Right lobe of liver (tissue), 6 donors: Measurements from ENCODE around the gene AARS2. TPM values are rescaled to one million over a fixed set of nuclear protein-coding genes. Genes with fewer than 3 reads are reported as not detected.

ENCODE experiments used
- ATAC-seq, 4 donors: fragments of 200-7000 bp; cut with Tn5 transposase; one replicate each; pipeline ENCODE4 v1.9.1; 2020; ENCODE audit warnings: mild to moderate bottlenecking in 4 of 4, moderate library complexity in 4 of 4
- DNase-seq, 3 donors: peaks; one replicate each; pipeline ENCODE4 v3.0.0-alpha.2; 2020
- H3K27ac ChIP-seq, 3 donors: fragments of 200-600 bp; one replicate each; pipeline ENCODE4 v1.8.0; 2022
- H3K27me3 ChIP-seq, 2 donors: fragments of 200-600 bp; one replicate each; pipeline ENCODE4 v1.8.0; 2022
- H3K36me3 ChIP-seq, 4 donors: fragments of 200-600 bp; sonication (generic) in 1 of 4; one replicate each; pipeline versions ENCODE4 v1.5.1 to v1.8.0; 2017 to 2022; ENCODE audit warnings: control low read depth in 1 of 4
- H3K4me1 ChIP-seq, 4 donors: fragments of 200-600 bp; sonication (generic) in 1 of 4; one replicate each; pipeline versions ENCODE4 v1.5.1 to v1.8.0; 2017 to 2022; ENCODE audit warnings: control low read depth in 1 of 4
- H3K4me3 ChIP-seq, 3 donors: fragments of 200-600 bp; one replicate each; pipeline ENCODE4 v1.8.0; 2022
- H3K9me3 ChIP-seq, 4 donors: fragments of 200-600 bp; sonication (generic) in 1 of 4; one replicate each; pipeline versions ENCODE4 v1.5.1 to v1.8.0; 2017 to 2022; ENCODE audit warnings: control low read depth in 1 of 4
- POLR2A ChIP-seq: fragments of 450-650 bp; IDR thresholded peaks from one replicate; pipeline ENCODE4 v1.6.1; 2017; ENCODE audit warnings: antibody characterized with exemption, mild to moderate bottlenecking
- WGBS: methylation state at CpG from one replicate; pipeline ENCODE4 v1.1.6; 2018; ENCODE audit warnings: low coverage, low lambda C conversion rate; ENCODE audit not compliant: insufficient coverage; ENCODE audit errors: missing lambda C conversion rate; 5-methylcytosine and 5-hydroxymethylcytosine counted together
- intact Hi-C, 2 donors: fragments of 100-400 bp; cut with DNase I; formaldehyde crosslinking; loops; one replicate each; pipeline versions ENCODE4 v1.11.2 to v1.14.1; 2022
- total RNA-seq, 6 experiments: library from RNA; depleted of rRNA in 2 of 6; stranded (reverse); fragments of >200 nt in 2 of 6; fragmentation: NEBNext Ultra II Directional in 3 of 6; extraction: Animal tissue kit (Norgen Biotek cat#: 25700) in 3 of 6; gene quantifications; one replicate each; pipeline versions ENCODE4 v1.1.0 to v1.2.4, GENCODE V29; 2016 to 2023
- TF ChIP-seq, protein P1 (sequence below), 4 donors: fragments of 200-600 bp in 3 of 4; fragments of 450-650 bp in 1 of 4; IDR thresholded peaks; one replicate each; pipeline versions ENCODE4 v1.5.1 to v1.8.0; 2016 to 2022; ENCODE audit warnings: antibody characterized with exemption in 4 of 4, mild to moderate bottlenecking in 2 of 4
- donor health status: DM: no; HTN: yes; CAD: no.
- donor health status: DM: no; HTN: no; CAD: no.
- donor health status: DM: no; HTN: no; CAD: no.
- donor health status: DM: no; HTN: yes; CAD: no.
- donor health status: DM: no; HTN: yes; CAD: no.

AARS2 gene
- total RNA-seq, 6 experiments from 2014 or later: 5.5 to 9.8 (median 7.0) TPM

DNA sequence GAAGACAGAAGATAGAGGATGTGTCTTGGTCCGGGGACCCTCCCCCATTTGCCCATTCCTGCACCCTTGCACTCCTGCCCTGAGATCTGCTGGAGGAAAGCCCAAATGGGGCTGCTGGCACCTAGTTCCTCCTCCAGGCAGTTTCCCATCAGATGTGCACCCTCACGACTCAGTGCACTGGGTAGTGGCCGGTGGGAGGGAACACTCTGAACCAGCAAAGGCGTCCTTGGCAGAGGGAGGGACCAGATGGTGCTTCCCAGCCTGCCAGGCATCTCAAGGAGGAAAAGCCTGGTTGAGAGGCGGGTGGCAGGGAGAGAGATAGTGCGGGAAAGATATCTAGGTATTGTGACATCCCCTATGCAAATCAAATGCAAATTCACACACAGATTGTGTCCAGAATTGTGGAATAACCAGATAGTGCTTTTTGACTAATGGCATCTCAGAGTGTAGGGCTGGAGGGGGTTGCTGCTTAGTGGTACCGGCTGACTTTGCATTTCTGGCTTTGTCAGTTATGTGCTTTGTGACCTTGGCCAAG is 23.4 kb downstream of the AARS2 start:
- 28% methylated on average over 5 of the region's 7 CpGs for WGBS
- no peak for TF ChIP-seq POLR2A
- TF ChIP-seq, protein P1, sequence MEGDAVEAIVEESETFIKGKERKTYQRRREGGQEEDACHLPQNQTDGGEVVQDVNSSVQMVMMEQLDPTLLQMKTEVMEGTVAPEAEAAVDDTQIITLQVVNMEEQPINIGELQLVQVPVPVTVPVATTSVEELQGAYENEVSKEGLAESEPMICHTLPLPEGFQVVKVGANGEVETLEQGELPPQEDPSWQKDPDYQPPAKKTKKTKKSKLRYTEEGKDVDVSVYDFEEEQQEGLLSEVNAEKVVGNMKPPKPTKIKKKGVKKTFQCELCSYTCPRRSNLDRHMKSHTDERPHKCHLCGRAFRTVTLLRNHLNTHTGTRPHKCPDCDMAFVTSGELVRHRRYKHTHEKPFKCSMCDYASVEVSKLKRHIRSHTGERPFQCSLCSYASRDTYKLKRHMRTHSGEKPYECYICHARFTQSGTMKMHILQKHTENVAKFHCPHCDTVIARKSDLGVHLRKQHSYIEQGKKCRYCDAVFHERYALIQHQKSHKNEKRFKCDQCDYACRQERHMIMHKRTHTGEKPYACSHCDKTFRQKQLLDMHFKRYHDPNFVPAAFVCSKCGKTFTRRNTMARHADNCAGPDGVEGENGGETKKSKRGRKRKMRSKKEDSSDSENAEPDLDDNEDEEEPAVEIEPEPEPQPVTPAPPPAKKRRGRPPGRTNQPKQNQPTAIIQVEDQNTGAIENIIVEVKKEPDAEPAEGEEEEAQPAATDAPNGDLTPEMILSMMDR (IDR thresholded peaks at IDR 0.05): no peak
- H3K27ac ChIP-seq: no peak overlapping the region
- no peaks in the 10 kb centered on the region for H3K4me1 ChIP-seq
- no peaks in the 10 kb centered on the region for H3K9me3 ChIP-seq
- no peaks in the 10 kb centered on the region for H3K27me3 ChIP-seq
- H3K4me3 ChIP-seq: no peak overlapping the region
- H3K36me3 ChIP-seq: no peaks in the 10 kb centered on the region
- intact Hi-C loops: no loop called here
- ATAC-seq: no peak
- DNase-seq: no peak

DNA sequence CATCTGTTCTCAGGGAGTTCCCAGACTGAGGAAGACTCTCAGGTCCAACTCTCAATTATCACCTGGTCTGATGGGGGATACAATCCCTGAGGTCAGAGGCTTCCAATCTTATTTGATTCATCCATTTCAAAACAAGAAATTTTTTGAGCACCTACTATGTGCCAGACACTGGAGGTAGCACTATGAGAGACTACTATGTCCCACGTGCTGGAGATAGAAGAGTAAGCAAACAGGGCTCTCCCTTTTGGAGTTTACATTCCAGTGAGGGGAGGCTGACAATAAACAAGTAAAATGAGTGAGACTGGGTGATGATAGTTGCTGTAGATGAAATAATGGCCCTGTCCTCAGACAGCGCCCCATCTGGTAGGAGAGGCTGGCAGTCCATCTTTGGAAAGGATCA is 26.4 kb downstream of the AARS2 start:
- no peaks in the 10 kb centered on the region for H3K9me3 ChIP-seq
- no peaks in the 10 kb centered on the region for H3K36me3 ChIP-seq
- H3K27me3 ChIP-seq: no peaks in the 10 kb centered on the region
- ATAC-seq: no peak
- no peak overlapping the region for H3K4me3 ChIP-seq
- intact Hi-C loops: no loop called here
- no peak for TF ChIP-seq POLR2A
- TF ChIP-seq, protein P1 (IDR thresholded peaks at IDR 0.05): no peak
- no peak overlapping the region for H3K27ac ChIP-seq
- no peak for DNase-seq
- no peaks in the 10 kb centered on the region for H3K4me1 ChIP-seq
- WGBS: 31% methylated on average over 2 of the region's 2 CpGs

DNA sequence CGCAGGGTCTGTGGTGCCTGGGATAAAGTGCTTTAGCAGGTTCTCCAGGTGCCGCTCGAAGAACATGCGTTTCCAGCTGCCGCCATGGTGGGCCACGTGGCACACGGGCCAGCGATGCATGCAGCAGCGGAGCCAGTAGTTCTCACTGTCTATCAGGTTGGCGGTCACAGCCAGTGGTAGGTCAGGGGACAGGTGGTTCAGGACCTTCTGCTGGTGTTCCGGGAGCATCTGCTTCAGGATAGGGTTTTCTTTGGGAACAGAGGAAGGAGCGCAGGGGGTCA is 26.9 kb downstream of the AARS2 start:
- 84% methylated on average over 5 of the region's 12 CpGs for WGBS

DNA sequence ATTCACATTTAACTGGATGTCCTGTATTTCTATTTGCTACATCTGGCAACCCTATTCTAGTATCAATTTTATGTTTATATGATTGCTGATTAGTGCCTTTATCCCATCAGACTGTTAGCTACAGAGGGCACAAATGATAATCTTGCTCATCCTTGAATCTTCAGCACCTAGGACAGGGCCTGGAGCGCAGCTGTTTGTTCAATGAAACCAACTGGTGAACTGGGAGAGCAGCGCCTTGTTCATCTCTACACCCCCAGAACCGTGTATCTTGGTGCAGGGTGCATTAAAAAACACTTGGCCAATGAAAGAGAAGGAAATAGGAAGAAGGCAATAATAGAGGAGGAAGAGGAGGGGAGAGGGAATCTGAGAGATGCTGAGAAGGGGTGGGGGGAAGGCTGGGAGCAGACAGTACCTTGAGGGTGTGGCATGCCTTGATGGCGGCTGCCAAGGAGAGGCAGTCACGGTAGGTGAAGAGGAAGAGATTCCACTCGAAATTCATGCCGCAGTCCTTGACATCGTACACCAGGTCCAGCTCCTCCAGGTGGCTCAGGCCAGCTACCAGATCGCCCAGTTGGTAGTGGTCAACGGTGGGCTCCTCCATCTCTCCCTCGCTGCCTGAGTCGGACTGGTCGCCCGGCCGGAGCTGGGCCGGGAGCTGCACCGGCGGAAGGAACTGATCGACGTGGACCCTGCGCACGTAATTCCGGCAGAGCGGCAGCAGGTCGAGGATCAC is 27.4 kb downstream of the AARS2 start:
- no peak overlapping the region for H3K4me3 ChIP-seq
- no peaks in the 10 kb centered on the region for H3K4me1 ChIP-seq
- DNase-seq: no peak
- H3K27me3 ChIP-seq: no peaks in the 10 kb centered on the region
- no peak overlapping the region for H3K27ac ChIP-seq
- WGBS: 68% methylated on average over 10 of the region's 25 CpGs
- H3K9me3 ChIP-seq: no peaks in the 10 kb centered on the region
- H3K36me3 ChIP-seq: no peaks in the 10 kb centered on the region
- ATAC-seq: no peak
- intact Hi-C loops: no loop called here
- no peak for TF ChIP-seq POLR2A
- TF ChIP-seq, protein P1 (IDR thresholded peaks at IDR 0.05): no peak

More for the DNA sequence above, 26.9 kb downstream of the AARS2 start:
- H3K36me3 ChIP-seq: no peaks in the 10 kb centered on the region
- no peak for ATAC-seq
- intact Hi-C loops: no loop called here
- H3K27ac ChIP-seq: no peak overlapping the region
- no peak overlapping the region for H3K4me3 ChIP-seq
- no peaks in the 10 kb centered on the region for H3K9me3 ChIP-seq
- H3K27me3 ChIP-seq: no peaks in the 10 kb centered on the region
- H3K4me1 ChIP-seq: no peaks in the 10 kb centered on the region
- TF ChIP-seq, protein P1 (IDR thresholded peaks at IDR 0.05): no peak
- TF ChIP-seq POLR2A: no peak
- DNase-seq: no peak
